ENCODE data around the gene DPP8. TPM values are rescaled to one million over a fixed set of nuclear protein-coding genes. Genes with fewer than 3 reads are reported as not detected.

Gene DPP8
- polyA plus RNA-seq, 1 of the 3 experiments (the other 2 are of a cell fraction), result 14.1 TPM

DNA sequence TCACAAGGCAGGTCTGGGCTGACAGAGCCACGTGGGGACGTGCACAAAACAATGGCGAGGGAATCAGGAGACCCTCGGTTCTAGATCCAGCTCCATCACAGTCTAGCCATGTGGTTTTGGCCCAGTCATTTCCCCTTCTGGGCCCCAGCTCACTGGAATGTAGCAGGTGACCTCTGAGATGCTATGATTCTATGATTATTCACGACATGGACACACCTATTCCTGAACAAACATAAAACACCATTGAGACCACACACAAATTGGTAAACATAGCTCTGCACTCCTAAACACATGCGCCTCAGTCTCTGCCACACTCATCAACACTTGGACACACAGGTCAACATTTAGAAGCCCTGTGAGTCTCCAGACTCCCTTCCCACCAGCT lies 103.7 kb downstream of the DPP8 start (continued):
- no peak for TF ChIP-seq SIN3A (IDR thresholded peaks at IDR 0.05; ENCODE audit: borderline replicate concordance, low read depth, low read length)

DNA sequence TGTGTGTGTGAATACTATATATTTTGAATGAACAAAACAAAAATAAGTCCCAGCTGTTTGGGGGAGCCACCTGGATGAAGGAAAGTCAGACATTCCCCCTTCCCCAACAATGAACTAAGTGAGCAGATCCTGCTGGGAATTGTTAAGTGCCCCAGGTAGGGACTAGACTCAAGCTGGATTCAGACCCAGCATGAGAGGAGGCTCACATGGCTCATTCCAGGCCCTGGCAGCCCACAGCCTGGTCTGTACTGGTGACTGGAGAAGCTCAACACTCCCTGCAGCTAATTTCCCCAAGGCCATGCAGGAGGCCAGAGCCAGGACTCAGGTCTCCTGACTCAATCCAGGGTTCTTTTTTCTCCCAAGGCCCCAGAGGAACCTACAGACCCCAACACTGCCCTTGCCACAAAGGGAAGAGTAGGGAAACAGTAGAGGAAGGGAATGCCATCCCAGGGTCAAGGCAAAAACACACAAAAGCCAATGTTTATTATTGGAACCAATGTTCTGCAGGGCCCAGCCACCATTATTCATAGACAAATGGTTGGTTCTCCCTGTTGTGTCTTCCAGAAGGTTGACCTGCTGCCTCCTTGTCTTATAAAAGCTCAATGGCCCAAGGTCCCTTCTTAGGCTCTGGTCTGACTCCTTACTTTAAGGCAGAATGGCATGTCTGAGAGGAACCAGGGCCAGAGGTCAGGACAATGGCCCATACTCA lies 104.3 kb downstream of the DPP8 start:
- Histone ChIP-seq H3K79me2 (ENCODE audit: insufficient read depth) (no peaks in the 10 kb centered on the region), H3K4me3 (ENCODE audit: low read depth in 2 of 2, low read length in 1 of 2) (no peak overlapping the region), H3K9me3 (no peaks in the 10 kb centered on the region), H3K9ac (no peak overlapping the region), H3K4me1 (ENCODE audit: control insufficient read depth in 1 of 2, insufficient read depth in 2 of 2, low read depth in 1 of 2, low read length in 1 of 2) (peaks cover under 1 to 13% of the 10 kb centered on the region in 2 experiments; a peak in 2 of 4 replicates), H4K20me1 (ENCODE audit: insufficient read depth) (no peaks in the 10 kb centered on the region), H3K9me2 (no peaks in the 10 kb centered on the region), H2AFZ (ENCODE audit: low read depth) (no peak overlapping the region), H3K4me2 (no peak overlapping the region), H3K36me3 (replicated peaks in 1 of 2; ENCODE audit: control insufficient read depth in 1 of 2, insufficient read depth in 2 of 2, low read length in 1 of 2) (no peaks in the 10 kb centered on the region), H3K27ac (ENCODE audit: low read depth in 2 of 2, low read length in 1 of 2) (no peak overlapping the region), H3K27me3 (ENCODE audit: insufficient read depth) (no peaks in the 10 kb centered on the region), H3F3A (replicated peaks; ENCODE audit: insufficient read depth) (peaks cover 6% of the 10 kb centered on the region)
- TF ChIP-seq NFIC (IDR thresholded peaks at IDR 0.05; ENCODE audit: borderline replicate concordance) (no peak), SMC3 (IDR thresholded peaks at IDR 0.05; ENCODE audit: low read depth, low read length) (no peak), FOSL2 (IDR thresholded peaks at IDR 0.05; ENCODE audit: borderline replicate concordance, low read depth) (no peak), ELF1 (IDR thresholded peaks at IDR 0.05) (no peak), POLR2AphosphoS5 (IDR thresholded peaks at IDR 0.05; ENCODE audit: low read depth, low read length) (no peak), MXI1 (IDR thresholded peaks at IDR 0.05; ENCODE audit: low read depth, low read length) (no peak), YY1 (IDR thresholded peaks at IDR 0.05; ENCODE audit: low read depth) (no peak), RCOR1 (IDR thresholded peaks at IDR 0.05; ENCODE audit: low read length) (no peak)
- TF ChIP-seq, protein P1, sequence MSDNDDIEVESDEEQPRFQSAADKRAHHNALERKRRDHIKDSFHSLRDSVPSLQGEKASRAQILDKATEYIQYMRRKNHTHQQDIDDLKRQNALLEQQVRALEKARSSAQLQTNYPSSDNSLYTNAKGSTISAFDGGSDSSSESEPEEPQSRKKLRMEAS (IDR thresholded peaks at IDR 0.05; ENCODE audit: low read depth), result no peak
- DNase-seq, result no peak
- ChIA-PET CTCF (interaction anchor here (0.9 to 4.4 kb wide), 5 partner anchors 12 to 94 kb away, joined by 3 to 35 read pairs (median 4); no protein-coding TSS in a partner anchor), POLR2A (no interaction called here)

DNA sequence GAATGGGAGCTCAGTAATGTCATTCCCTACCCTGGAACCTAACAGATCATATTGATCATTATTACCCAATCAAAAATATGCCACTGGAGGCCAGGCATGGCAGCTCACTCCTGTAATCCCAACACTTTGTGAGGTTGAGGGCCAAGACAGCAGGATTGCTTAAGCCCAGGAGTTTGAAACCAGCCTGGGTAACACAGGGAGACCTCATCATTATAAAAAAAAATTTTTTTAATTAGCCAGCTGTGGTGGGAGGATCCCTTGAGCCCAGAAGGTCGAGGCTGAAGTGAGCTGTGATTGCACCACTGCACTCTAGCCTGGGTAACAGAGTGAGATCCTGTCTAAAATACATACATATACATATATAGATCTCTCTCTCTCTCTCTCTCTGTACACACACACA lies 104.9 kb downstream of the DPP8 start:
- DNase-seq, result no peak

More for the DNA sequence above, 104.9 kb downstream of the DPP8 start:
- no peak overlapping the region for H3K9ac ChIP-seq
- no peak overlapping the region for H3K4me2 ChIP-seq
- H3K9me3 ChIP-seq, result no peaks in the 10 kb centered on the region
- H2AFZ ChIP-seq (ENCODE audit: low read depth), result no peak overlapping the region
- no peaks in the 10 kb centered on the region for H3K9me2 ChIP-seq
- H4K20me1 ChIP-seq (ENCODE audit: insufficient read depth), result no peaks in the 10 kb centered on the region
- no peak overlapping the region for H3K27ac ChIP-seq (ENCODE audit: low read depth in 2 of 2, low read length in 1 of 2)
- H3K4me1 ChIP-seq (ENCODE audit: control insufficient read depth in 1 of 2, insufficient read depth in 2 of 2, low read depth in 1 of 2, low read length in 1 of 2), result peaks cover 0 to 16% of the 10 kb centered on the region in 2 experiments; a peak in 1 of 4 replicates
- H3K4me3 ChIP-seq (ENCODE audit: low read depth in 2 of 2, low read length in 1 of 2), result no peak overlapping the region
- H3K27me3 ChIP-seq (ENCODE audit: insufficient read depth), result no peaks in the 10 kb centered on the region
- 12% methylated on average over 1 of the region's 1 CpG for WGBS (ENCODE audit: low lambda C conversion rate)
- peaks cover 6% of the 10 kb centered on the region for H3F3A ChIP-seq (replicated peaks; ENCODE audit: insufficient read depth)
- H3K79me2 ChIP-seq (ENCODE audit: insufficient read depth), result no peaks in the 10 kb centered on the region
- TF ChIP-seq, protein P2, sequence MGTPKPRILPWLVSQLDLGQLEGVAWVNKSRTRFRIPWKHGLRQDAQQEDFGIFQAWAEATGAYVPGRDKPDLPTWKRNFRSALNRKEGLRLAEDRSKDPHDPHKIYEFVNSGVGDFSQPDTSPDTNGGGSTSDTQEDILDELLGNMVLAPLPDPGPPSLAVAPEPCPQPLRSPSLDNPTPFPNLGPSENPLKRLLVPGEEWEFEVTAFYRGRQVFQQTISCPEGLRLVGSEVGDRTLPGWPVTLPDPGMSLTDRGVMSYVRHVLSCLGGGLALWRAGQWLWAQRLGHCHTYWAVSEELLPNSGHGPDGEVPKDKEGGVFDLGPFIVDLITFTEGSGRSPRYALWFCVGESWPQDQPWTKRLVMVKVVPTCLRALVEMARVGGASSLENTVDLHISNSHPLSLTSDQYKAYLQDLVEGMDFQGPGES (IDR thresholded peaks at IDR 0.05; ENCODE audit: low read depth, low read length), result no peak
- TF ChIP-seq, protein P1 (IDR thresholded peaks at IDR 0.05; ENCODE audit: low read depth), result no peak
- TF ChIP-seq RCOR1 (IDR thresholded peaks at IDR 0.05; ENCODE audit: low read length), result no peak
- no peak for TF ChIP-seq EP300 (IDR thresholded peaks at IDR 0.05; ENCODE audit: borderline replicate concordance in 1 of 2, low read depth in 1 of 2, low read length in 1 of 2)
- no peak for TF ChIP-seq POLR2AphosphoS5 (IDR thresholded peaks at IDR 0.05; ENCODE audit: low read depth, low read length)
- TF ChIP-seq YY1 (IDR thresholded peaks at IDR 0.05; ENCODE audit: low read depth), result no peak
- TF ChIP-seq SIN3A (IDR thresholded peaks at IDR 0.05; ENCODE audit: borderline replicate concordance, low read depth, low read length), result no peak
- no peak for TF ChIP-seq FOXM1 (IDR thresholded peaks at IDR 0.05; ENCODE audit: low read depth)
- TF ChIP-seq SMC3 (IDR thresholded peaks at IDR 0.05; ENCODE audit: low read depth, low read length), result no peak
- no peak for TF ChIP-seq TEAD4 (IDR thresholded peaks at IDR 0.05; ENCODE audit: borderline replicate concordance, insufficient read depth)
- TF ChIP-seq RXRA (IDR thresholded peaks at IDR 0.05; ENCODE audit: borderline replicate concordance, low read depth), result no peak
- TF ChIP-seq JUND (IDR thresholded peaks at IDR 0.05), result no peak
- TF ChIP-seq, protein P3, sequence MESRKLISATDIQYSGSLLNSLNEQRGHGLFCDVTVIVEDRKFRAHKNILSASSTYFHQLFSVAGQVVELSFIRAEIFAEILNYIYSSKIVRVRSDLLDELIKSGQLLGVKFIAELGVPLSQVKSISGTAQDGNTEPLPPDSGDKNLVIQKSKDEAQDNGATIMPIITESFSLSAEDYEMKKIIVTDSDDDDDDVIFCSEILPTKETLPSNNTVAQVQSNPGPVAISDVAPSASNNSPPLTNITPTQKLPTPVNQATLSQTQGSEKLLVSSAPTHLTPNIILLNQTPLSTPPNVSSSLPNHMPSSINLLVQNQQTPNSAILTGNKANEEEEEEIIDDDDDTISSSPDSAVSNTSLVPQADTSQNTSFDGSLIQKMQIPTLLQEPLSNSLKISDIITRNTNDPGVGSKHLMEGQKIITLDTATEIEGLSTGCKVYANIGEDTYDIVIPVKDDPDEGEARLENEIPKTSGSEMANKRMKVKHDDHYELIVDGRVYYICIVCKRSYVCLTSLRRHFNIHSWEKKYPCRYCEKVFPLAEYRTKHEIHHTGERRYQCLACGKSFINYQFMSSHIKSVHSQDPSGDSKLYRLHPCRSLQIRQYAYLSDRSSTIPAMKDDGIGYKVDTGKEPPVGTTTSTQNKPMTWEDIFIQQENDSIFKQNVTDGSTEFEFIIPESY (IDR thresholded peaks at IDR 0.05; ENCODE audit: borderline replicate concordance, low read depth), result no peak
- TF ChIP-seq, protein P4, sequence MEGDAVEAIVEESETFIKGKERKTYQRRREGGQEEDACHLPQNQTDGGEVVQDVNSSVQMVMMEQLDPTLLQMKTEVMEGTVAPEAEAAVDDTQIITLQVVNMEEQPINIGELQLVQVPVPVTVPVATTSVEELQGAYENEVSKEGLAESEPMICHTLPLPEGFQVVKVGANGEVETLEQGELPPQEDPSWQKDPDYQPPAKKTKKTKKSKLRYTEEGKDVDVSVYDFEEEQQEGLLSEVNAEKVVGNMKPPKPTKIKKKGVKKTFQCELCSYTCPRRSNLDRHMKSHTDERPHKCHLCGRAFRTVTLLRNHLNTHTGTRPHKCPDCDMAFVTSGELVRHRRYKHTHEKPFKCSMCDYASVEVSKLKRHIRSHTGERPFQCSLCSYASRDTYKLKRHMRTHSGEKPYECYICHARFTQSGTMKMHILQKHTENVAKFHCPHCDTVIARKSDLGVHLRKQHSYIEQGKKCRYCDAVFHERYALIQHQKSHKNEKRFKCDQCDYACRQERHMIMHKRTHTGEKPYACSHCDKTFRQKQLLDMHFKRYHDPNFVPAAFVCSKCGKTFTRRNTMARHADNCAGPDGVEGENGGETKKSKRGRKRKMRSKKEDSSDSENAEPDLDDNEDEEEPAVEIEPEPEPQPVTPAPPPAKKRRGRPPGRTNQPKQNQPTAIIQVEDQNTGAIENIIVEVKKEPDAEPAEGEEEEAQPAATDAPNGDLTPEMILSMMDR (IDR thresholded peaks at IDR 0.05), result no peak
- no peak for TF ChIP-seq TCF12 (IDR thresholded peaks at IDR 0.05)
- no peak for TF ChIP-seq RAD21 (IDR thresholded peaks at IDR 0.05; ENCODE audit: low read length)
- ChIA-PET POLR2A (no interaction called here), CTCF (interaction anchor here (0.9 to 4.4 kb wide), 4 partner anchors 11 to 94 kb away, joined by 3 to 35 read pairs (median 4); no protein-coding TSS in a partner anchor)
- no peaks in the 10 kb centered on the region for H3K36me3 ChIP-seq (replicated peaks in 1 of 2; ENCODE audit: control insufficient read depth in 1 of 2, insufficient read depth in 2 of 2, low read length in 1 of 2)
